CD4-positive, alpha-beta T cell treated with Interleukin-10 for 1 hour (primary cell): Measurements from ENCODE around the gene GNB1L.

Experiments used
- DNase-seq: peaks from one replicate; pipeline ENCODE4 v3.0.0-alpha.2; 2020

Gene GNB1L

DNA sequence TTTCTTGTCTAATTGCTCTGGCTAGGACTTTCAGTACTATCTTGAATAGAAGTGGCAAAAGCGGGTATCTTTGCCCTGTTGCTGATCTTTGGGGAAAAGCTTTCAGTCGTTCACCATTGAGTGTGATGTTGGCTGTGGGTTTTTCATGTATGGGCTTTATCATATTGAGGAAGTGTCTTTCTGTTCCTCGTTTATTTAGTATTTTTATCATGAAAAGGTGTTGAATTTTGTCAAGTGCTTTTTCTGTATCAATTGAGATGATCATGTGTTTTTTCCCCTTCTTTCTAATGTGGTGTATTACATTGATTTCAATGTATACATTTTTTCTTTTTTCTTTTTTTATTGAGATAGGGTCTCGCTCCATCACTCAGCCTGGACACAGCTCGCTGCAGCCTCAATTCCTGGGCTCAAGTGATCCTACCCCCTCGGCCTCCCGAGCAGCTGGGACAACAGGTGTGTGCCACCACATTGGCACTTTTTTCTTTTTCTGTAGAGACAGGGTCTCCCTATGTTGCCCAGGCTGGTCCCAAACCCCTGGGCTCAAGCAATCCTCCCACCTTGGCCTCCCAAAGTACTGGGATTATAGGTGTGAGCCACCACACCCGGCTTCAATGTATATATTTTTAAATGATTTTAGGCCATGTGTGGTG, 5.3 kb upstream of the GNB1L start:
- DNase-seq: no peak

DNA sequence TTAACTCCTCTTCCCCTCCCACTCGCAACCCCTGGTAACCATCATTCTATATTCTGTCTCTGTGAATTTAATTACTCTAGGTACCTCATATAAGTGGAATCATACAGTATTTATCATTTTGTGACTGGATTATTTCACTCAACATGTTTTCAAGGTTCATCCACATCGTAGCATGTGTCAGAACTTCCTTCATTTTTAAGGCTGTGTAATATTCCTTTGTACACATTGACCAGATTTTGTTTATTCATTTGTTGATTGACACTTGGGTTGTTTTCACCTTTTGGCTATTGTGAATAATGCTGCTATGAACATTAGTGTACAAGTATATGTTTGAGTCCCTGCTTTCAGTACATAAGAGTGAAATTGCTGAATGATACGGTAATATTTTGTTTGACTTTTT, 2.7 kb upstream of the GNB1L start:
- no peak for DNase-seq

DNA sequence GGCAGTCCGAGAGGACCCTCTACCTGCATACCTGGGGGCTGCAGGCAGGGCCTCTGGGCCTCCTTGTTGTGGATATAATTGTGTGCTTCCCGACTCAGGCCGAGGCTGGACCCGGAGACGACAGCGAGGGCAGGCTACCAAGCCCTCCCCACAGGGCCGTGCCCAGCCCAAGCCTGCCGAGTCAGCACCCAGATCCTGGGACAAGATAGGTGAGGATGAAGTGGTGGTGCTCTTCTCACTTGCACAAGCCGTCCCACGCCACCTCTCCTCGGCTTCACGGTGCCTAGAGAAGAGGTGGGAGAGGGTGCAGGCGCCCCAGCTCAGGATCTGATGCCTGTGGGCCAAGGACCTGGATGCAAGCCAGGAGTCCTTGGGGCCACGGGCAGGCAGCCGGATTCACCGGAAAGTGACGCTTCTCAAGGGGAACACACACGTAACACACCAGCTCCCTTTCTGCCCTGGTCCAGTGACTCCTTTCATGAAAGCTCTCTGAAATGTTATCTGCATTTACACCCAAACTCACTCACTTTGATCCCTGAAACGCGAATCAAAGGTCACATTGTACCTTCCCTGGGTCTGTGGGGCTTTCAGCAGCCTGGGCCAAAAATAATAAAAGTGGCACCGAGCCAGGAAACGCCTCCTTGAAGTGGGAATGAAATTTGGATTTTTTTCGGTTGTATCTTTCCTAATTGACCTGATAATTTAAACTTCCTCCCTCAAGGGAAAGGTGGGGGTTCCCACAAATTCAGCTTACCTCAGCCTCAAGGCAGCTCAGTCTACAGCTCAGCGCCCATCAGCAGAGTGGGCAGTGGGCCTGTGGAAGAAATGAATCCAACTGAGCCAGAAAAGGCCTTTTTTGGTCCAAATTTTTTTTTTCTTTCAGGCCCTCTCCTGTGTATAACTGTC, 1.1 kb upstream of the GNB1L start:
- DNase-seq: peak; percentile 46

DNA sequence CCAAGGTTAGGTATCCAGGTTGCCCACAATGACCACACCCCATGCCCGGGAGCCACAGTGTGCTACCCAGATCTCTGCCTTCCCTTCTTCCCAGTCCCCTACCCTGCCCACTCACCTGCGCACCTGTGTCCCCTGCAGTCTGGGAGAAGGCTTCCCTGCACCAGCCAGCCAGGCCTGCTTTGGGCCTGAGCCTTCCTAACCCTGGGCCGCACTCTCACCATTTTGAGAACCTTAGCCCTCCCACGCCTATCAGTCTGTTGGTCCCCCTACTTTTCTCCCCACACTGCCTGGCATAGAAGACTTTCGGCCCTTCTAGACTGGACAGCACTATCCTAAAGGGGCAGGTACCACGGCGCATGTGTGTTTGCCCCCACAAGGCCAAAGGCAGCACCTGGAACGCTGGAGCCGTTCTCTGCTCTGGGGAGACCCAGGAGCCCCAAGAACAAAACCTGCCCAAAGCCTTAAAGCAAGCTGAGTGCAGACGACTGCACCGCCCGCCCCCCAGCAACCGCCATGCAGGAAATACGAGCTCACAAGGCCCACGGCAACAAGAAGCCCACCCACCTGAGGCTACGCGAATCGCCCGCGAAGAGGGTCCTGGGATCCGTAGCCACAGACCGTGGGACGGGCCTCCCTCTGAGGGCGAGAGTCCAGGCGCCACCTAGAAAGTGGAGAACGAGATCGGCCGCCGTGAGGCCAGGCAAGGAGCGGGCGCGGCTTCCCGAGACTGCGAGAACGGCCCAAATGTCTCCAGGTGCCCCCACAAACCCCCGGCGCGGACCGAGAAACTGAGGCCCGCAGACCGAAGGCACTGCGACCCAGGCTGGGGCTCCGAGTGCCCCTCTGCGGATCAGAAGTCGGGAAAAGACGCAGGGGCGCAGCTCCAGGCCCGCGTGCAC, 546 bp downstream of the GNB1L start:
- peak; percentile 20 for DNase-seq

DNA sequence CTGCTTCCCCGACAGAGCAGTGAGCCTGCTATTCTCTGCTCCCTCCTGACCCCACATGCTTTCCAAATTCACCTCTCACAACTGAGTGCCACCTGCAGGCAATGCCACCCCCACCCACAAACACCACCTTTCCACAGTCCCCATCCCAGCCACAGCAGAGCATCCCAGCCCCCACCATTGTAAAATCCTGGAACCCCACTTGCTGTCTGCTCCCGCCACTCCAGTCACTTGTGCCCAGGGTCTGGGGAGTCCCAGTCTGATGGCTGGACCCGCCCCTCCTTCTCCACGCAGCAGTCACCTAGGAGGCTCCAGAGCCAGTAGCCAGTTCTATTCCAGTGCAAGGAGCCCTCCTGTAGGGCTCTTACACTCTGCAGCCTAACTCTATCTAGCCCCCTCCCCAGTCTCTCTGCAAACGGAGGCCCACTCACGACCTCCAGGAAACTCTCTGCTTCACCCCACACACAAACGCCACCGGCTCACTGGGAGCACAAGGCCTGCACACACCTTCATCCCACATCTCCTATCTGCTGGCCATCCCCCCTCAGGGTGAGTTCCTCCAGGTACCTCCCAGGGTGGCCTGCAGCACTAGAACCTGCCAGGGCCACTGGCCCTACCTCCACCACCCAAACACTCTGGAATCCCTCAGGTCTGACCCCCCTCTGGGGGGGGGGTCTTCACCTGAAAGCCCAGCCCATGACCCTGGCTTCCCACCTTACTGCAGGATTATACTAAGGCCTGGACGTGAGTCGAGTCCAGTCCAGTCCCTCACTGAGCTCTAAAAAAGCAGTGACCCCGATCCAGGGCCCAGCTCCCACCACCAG, 1.4 kb downstream of the GNB1L start:
- DNase-seq: no peak

DNA sequence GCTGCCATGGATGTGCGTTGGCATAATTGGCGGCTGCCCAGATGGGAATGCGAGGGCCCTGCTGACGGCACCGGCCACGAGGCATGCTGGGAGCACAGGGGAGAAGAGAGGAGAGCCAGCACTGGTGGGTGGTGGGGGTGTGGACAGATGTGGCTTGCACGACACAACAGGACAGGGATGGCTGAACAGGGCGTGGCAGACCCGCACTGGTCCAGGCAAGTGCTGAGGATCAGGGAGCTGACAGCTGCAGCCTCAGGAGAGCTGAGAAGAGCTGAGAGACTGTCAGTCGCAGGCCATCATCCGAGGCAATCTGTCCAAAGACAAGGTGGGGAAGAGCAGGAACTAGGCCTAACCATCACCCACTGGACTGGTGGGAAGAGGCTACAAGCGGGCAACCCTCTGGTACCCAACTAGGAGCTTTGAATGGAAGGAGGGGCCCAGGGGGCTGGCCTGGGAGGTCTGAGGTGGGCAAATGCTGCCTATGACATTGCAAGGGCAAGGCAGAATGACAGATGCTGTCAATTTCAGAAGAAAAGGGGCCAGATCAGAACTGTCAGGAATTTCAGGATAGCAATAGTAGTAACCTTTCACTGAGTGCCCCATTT, 2.4 kb downstream of the GNB1L start:
- DNase-seq: no peak

DNA sequence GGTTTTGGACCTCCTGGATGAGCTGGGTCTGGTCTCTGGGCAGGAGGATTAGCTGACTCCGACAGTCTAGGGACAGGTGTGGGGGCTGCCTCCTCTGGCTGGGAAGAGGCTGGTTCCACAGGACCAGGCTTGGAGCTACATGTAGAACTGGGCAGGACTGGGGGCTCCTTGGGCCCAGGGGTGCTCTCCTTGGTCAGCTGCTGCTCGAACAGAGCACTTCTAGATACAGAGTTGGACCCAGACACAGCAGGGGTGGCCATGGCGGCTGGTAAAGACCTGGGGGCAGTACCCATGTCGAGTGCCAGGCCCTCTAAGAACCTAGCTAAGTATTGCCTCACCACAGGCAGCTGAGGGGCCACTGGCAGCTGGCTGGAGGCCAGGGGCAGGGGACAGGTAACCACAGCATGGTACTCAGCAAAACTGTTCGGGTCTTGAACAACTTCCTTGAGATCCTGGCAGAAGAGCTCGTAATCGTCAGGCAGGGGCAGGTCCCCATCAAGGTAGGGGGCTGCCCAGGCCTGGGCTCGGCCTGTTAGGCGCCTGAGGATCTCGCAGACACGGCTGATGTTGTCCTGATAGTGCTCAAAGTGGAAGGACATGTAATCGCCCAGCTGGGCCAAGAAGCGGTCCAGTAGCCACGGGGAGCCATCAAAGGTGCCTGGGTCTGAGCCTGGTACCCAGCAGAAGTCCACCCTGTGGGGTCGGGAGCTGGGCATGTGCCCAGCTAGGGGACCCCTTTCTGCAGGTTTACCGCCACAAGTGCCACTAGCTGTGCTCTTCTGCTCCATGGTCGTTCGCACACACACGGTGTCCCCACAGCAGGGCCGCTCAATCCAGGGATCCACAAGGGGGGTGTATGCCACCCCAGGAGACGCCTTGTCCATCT, 3.1 kb downstream of the GNB1L start:
- no peak for DNase-seq

DNA sequence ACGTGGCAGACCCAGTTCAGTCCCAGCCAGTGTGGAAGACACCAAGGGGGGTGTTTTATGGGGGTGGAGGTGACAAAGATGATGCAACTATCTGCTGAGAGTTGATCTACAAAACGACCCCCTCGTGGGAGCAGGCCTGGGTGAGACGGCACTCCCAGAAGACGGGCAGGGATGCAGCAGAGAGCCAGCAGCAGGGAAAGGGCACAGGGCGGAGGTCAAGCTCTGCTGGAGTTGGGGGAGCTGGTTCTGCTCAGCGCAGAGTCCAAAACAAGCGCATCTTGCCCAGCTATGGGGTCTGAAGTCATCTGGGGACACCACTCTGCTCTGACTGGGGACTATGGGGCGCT, 3.9 kb downstream of the GNB1L start:
- no peak for DNase-seq

DNA sequence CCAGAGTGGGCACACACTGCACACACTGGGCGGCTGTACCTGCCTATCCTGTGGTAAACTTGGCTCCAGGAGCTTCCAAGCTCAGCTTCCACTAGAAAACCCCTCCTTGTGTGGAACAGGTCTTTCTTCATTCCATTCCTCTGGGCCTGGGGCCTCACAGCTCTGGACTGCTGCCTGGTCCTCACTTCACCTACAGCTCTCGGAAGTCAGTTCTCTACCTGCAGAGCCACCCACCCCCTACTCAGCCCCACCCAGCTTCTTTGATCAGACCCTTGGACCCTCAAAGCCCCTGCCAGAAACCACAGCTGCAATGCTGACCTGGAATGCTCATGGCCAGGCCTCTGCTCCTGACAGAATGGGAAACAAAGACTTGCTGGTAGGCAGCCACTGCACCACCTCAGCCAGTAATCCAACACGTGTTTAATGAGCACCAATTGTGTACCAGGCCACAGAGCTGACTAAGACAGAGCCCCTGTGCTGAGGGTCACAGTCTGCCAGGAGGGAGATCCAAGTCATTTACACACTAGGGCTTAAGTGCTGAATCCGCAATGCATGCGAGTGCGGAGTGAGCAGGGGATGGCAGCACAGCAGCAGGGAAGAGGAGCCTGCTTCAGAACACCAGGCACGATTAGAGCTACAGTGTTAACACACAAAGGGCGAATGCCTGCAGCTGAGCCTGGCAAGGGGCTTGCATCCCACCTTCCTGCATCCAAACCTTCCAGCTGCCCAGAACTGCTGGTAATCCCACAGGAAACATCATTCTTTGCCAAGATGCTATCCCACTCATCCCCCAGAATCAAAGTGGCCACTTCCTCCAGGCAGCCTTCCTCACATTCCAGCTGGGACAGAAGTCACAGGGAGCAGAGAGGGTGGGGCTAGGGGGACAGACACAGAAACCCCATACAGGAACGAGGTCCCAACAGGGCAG, 4.6 kb downstream of the GNB1L start:
- no peak for DNase-seq

DNA sequence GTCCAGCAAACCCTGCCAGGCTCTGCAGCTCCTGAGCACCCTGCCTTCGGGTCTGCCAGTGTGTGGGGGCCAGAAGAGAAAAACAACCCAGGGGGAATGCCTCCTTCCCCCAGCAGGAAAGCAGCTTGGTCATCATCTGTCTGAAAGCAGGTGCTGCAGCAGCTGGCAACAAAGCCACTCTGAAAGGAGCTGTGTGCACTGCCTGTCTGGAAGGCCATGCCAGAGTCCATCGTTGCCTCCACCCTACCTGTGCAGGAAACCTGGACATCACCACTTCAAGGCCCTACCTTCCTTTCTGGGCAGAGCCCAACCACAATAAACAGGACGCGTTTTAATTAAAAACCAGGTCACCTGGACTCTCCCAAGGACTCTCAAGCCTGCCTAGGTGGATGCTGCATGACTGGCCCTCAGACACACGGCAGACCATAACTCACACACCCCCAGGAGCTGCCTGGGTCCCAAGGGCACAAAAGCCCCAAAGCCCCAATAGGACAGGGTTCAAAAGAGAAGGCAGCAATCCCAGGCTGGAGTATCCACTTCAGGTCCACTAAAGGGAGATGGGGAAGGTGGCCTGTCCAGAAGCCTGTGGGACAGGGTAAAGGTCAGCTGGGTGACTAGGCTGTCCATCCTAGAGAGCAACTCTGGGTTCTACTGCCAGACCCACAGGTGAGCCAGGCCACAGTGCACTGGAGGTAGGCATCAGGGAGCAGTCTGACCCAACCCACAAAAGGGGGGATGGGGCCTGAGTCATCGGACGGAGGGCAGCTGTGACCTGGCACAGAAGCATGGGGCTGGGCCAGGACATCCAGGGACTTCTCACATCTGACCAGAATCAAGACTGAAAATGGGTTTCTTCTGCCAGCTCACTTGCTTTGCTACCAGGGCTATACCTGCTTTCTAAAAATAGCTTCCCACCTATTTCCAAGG, 6.1 kb downstream of the GNB1L start:
- DNase-seq: no peak

DNA sequence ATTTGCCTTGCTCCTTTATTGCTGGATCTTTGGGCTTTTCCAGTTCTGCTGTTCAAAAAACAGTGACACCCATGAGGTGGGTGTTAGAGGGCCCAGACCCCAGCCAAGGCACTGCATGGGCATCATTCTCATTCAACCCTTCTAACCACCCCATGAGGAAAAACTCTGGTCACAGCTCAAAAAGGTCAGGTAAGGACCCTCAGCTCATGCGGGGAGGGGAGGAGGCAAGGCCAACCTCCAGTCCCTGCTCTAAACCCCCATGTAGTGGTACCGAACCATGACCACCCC, 7.4 kb downstream of the GNB1L start:
- DNase-seq: no peak

DNA sequence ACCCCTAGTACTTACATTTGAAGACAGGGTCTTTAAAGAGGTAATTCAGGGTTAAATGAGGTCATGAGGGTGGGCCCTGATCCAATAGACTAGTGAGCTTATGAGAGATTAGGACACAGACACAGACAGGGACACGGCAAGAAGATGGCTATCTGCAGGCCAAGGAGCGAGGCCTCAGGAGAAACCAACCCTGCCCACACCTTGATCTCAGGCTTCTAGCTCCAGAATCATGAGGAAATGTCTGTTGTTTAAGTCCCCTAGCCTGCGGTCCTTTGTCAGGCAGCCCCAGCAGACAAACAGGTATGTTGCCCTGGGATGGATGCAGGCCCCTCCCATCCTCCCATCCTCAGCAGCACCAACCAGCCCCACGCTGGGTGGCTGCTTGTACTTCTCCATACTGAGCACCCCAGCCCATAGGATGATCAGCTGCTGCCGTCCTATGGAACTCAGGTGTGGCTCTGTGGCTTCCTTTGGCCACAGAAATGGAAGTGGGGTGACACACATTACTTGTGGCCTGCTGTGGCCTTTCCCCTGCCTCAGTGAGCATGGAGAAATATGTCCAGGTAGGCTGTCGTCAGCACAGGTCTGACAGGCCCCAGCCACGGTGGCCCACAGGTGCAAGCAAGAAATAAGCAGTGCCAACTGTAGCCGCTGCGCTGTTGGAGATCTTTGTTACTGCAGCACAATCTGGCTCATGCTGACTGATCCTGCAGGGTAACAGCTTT, 7.9 kb downstream of the GNB1L start:
- DNase-seq: no peak

DNA sequence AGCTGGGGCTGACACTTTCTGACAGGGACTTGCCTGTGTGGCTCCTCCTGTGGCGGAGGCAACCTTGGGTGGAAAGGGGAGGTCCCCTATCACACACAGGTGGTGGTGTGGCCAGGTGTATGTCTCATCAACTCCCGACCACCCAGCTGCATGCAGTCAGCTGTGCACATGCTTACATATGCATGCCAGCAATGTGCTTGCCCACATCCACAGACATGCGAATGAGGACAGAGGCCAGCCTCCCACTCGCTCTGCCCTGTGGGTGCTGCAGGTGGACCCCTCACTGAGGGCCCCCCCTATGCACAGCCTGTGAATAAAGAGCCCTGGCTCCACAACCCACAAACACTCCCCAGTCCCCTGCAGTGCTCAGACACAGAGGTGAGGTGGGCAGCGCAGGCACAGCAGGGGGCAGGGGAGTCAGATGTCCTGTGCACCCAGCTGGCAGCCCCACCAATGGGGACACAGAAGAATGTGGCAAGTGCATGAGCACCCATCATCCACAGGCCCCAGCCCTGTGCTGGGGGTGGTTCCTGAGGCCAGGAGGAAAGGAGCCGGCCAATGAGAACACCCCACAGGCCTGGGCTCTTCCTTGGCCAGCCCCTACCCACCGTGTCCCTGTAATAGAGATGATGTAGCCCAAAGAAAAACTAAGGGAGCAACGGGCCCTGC, 9.5 kb downstream of the GNB1L start:
- DNase-seq: no peak

DNA sequence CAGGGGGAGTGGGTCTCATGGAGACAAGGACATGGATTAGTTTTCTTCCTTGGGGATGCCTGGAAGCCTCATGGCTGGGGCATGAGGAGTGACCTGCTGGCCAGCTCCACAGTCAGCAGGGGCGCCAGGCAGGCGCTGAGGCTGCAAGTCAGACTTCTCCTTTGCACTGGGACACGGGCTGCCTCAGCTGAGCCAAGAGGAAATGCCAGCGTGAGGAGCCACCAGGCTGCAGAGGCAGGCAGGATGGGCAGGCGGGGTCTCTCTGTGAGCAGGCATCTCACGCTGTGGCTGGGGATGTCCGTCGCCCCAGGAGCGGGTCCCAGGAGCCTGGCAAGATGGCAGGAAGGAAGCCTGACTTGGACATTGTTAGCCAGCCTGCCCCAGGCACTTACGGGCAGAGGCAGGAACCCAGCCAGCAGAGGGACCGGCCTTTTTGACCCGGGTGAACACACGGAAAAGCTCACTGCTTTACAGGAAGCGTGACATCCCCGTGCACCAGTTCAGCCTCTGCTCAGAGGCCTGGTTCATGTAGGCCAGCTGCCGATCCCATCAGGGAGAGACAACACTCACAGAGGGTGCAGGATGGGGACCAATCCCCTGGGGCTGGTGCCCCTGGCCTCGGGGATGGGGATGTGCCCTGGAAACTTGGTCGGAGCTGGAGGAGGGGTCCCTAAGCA, 10.2 kb downstream of the GNB1L start:
- peak; percentile 2 for DNase-seq

DNA sequence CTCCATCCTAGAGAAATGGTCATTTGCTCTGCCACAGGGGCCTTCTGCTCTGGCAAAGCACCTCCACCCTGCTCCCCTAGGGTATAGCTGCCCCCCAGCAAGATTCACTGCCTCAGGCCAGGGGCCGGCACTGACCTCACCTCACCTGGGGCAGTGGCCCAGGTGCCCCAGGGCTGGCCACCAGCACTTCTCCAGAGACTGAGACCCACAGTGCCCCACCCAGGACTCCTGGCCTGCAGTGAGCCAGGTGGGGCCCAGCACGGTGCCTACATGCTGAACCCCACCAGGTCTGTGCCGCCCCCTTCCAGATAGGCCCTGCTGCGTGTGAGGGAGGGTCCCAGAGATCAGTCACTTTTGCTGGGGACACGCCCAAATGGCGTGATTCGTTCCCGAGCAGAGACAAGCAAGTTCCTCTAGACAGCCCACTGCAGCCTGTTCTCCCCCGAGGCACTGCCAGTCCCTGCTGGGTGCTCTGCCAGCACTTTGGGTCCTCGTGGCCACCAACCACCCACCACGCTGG, 10.8 kb downstream of the GNB1L start:
- DNase-seq: no peak

DNA sequence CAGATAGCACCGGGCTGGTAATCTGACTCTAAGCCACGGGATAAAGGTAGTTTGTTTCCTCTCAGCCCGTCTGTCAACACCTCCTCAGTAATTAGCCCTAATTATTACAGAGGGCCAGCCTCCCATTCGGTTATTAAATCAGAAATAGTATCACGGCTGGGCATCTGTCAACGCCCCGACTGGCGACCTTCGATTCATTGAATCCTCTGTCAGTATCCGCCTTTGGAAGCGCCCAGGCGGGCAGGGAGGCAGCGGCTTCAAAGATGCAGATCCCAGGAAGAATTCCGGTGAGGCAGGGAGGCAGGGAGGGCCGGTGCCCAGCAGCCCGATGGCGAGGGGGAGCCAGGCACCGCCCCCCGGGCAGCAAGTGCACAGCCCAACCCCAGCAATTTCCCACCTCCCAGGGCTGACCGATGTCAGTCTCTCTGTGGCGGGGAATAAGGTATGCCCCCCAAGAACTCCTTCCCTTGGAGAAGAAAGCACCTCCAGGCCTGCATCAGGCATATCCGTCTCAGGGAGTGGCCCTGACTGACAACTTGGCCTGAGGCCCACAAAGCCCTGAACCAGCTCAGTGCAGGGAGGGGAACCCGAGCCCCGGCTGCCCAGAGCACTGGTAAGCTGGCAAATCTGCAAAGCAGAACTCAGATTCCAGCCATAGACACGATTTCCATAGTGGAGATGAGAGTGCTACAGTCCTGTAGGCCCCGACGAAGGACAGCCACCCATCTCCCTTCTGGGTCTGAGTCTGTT, 11.4 kb downstream of the GNB1L start:
- no peak for DNase-seq
